HL-60 (cell line): ENCODE results near the gene SCUBE1.

Experiments used
- DNase-seq, 2 experiments: peaks; one replicate each; pipeline ENCODE4 v3.0.0-alpha.2; 2010 to 2020; ENCODE audit warnings: low read depth in 1 of 2, low spot score in 1 of 2
- H3K27ac ChIP-seq: fragments of 250-450 bp; sonication (Bioruptor Pico); replicated peaks from 2 replicates; pipeline ENCODE4 v1.5.1; 2020; ENCODE audit warnings: mild to moderate bottlenecking, moderate library complexity
- H3K27me3 ChIP-seq: fragments of 250-450 bp; sonication (Bioruptor Pico); 2 replicates; pipeline ENCODE4 v1.5.1; 2021; ENCODE audit warnings: mild to moderate bottlenecking, moderate library complexity; ENCODE audit not compliant: insufficient read depth, poor library complexity, severe bottlenecking
- H3K4me3 ChIP-seq: replicated peaks from 2 replicates; pipeline ENCODE4 v1.5.1; 2011; ENCODE audit warnings: mild to moderate bottlenecking, control low read depth, low read length; ENCODE audit not compliant: insufficient read depth
- GABPA ChIP-seq: IDR thresholded peaks from 2 replicates; pipeline ENCODE4 v1.6.1; 2012; ENCODE audit warnings: low read depth
- POLR2AphosphoS5 ChIP-seq: IDR thresholded peaks from 2 replicates; pipeline ENCODE4 v1.6.1; 2012; ENCODE audit warnings: low read depth
- SPI1 ChIP-seq: IDR thresholded peaks from 2 replicates; pipeline ENCODE4 v1.6.1; 2012; ENCODE audit warnings: low read depth, mild to moderate bottlenecking, borderline replicate concordance
- TF ChIP-seq, protein P1 (sequence below): IDR thresholded peaks from one replicate; pipeline ENCODE4 v1.5.1; 2011; ENCODE audit warnings: low read length, control low read depth, inconsistent platforms; ENCODE audit not compliant: insufficient read depth
- TF ChIP-seq, protein P2 (sequence below): IDR thresholded peaks from 2 replicates; pipeline ENCODE4 v1.6.1; 2012; ENCODE audit warnings: low read depth; ENCODE audit not compliant: insufficient replicate concordance

Gene SCUBE1

DNA sequence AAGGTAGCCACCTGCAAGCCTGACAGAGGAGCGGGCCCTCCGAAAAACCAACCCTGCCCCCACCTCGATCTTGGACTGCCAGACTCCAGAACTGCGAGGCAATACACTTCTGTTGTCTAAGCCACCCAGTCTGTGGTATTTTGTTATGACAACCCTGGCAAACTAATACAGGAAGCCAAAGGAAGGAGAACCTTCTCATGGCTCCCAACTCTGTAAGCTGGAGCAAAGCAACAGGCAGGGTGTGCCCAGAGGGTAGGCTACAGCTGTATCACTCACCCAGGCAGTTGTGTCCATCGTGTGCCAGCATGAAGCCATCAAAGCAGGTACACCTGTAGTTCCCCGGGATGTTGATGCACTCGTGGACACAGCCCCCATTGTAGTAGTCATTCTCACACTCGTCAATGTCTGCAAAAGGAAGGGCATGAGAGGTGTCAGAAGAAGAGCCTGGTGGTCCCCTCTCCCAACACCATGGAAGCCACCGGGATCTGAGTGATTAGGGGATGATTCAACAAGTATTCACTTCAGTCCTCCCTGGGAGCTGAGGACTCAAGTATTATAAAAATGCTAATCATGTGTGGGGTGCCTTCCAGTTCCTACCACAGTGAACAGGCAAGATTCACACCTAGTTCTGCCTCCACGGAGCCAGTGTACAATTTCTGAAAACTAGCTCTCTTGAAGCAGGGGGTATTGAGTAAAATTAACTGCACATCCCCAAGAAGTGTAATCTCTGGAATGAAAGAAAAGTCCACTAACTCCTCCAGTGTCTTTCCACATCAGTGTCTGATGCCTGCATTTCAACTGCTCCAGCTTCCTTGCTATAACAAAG lies 23.3 kb downstream of the SCUBE1 start:
- DNase-seq = no peak
- H3K27me3 ChIP-seq = no peaks in the 10 kb centered on the region
- H3K4me3 ChIP-seq = no peak overlapping the region
- TF ChIP-seq POLR2AphosphoS5 (no peak), SPI1 (no peak), GABPA (no peak)
- TF ChIP-seq, protein P1, sequence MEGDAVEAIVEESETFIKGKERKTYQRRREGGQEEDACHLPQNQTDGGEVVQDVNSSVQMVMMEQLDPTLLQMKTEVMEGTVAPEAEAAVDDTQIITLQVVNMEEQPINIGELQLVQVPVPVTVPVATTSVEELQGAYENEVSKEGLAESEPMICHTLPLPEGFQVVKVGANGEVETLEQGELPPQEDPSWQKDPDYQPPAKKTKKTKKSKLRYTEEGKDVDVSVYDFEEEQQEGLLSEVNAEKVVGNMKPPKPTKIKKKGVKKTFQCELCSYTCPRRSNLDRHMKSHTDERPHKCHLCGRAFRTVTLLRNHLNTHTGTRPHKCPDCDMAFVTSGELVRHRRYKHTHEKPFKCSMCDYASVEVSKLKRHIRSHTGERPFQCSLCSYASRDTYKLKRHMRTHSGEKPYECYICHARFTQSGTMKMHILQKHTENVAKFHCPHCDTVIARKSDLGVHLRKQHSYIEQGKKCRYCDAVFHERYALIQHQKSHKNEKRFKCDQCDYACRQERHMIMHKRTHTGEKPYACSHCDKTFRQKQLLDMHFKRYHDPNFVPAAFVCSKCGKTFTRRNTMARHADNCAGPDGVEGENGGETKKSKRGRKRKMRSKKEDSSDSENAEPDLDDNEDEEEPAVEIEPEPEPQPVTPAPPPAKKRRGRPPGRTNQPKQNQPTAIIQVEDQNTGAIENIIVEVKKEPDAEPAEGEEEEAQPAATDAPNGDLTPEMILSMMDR = no peak
- TF ChIP-seq, protein P2, sequence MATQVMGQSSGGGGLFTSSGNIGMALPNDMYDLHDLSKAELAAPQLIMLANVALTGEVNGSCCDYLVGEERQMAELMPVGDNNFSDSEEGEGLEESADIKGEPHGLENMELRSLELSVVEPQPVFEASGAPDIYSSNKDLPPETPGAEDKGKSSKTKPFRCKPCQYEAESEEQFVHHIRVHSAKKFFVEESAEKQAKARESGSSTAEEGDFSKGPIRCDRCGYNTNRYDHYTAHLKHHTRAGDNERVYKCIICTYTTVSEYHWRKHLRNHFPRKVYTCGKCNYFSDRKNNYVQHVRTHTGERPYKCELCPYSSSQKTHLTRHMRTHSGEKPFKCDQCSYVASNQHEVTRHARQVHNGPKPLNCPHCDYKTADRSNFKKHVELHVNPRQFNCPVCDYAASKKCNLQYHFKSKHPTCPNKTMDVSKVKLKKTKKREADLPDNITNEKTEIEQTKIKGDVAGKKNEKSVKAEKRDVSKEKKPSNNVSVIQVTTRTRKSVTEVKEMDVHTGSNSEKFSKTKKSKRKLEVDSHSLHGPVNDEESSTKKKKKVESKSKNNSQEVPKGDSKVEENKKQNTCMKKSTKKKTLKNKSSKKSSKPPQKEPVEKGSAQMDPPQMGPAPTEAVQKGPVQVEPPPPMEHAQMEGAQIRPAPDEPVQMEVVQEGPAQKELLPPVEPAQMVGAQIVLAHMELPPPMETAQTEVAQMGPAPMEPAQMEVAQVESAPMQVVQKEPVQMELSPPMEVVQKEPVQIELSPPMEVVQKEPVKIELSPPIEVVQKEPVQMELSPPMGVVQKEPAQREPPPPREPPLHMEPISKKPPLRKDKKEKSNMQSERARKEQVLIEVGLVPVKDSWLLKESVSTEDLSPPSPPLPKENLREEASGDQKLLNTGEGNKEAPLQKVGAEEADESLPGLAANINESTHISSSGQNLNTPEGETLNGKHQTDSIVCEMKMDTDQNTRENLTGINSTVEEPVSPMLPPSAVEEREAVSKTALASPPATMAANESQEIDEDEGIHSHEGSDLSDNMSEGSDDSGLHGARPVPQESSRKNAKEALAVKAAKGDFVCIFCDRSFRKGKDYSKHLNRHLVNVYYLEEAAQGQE = no peak
- no peak overlapping the region for H3K27ac ChIP-seq

DNA sequence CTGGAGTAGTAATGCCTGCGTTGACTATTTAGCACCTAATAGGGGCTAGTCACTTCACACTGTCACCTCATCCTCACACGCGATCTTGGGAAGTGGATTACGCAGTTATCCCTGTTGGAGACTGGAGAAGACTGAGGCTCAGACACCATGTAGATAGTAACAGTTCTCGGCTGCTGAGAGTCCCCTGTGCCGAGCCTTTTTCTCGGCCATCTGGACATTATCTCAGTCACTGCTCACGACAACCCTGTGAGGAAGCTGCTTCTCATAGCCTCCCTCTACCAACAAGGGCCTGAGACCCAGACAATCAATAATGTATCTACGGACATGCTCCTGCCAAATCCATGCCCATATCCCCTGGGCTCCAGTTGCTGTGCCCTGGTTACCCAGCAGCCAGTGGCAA lies 25.9 kb downstream of the SCUBE1 start:
- Histone ChIP-seq H3K27ac (no peak overlapping the region), H3K27me3 (no peaks in the 10 kb centered on the region), H3K4me3 (no peak overlapping the region)
- no peak for TF ChIP-seq GABPA
- TF ChIP-seq, protein P2 = no peak
- DNase-seq = no peak

DNA sequence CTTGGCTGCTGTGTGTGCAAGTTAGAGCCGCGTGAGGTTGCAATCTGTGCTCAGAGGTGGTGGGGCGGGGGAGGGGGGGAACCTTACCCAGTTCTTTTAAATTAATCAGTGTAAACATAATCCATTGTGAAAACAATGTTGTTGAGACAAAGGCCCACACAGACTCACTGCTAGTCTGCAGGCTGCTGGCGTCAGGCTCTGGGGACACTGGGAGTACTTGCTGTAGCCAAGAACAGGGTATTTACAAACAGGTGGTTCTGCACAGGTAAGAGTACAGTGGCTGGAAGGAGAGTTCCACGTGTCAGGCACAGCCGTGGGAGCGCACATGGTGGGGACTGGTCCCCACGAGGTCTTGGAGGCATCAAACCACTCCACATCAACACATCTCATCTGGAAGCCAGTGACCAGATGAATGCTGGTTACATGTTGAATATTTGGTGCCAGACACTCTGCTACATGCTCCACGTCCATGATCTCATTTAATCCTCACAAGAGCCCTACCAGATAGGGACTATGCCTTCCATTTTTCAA lies 27.4 kb downstream of the SCUBE1 start:
- Histone ChIP-seq H3K4me3 (no peak overlapping the region), H3K27me3 (no peaks in the 10 kb centered on the region), H3K27ac (no peak overlapping the region)
- no peak for DNase-seq
- TF ChIP-seq GABPA (no peak), SPI1 (no peak)
- TF ChIP-seq, protein P2 = no peak

DNA sequence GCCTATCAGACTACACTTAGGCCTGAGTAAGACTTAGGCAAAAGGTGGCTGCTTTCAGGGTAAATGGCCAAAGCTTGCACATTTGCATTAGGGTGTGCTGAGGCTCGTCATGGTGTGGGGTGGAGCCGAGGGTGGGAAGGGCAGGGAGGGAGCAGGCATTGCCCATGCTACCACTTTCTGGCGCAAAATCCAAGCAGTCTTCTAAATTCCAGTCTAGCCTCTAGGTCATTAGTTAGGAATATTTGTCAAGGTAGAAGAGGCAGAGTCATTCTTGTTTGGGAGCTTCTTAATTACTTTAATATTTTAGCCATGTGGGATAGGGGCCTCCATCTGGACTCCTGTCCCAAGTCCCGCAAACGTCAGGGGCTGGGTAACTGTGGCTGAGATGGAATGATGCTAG lies 28.6 kb downstream of the SCUBE1 start:
- no peak overlapping the region for H3K27ac ChIP-seq
- no peak for DNase-seq
- TF ChIP-seq POLR2AphosphoS5 = no peak
- TF ChIP-seq GABPA = no peak
- TF ChIP-seq, protein P1 = no peak
- TF ChIP-seq SPI1 = no peak
- TF ChIP-seq, protein P2 = no peak
- H3K27me3 ChIP-seq = no peaks in the 10 kb centered on the region
- no peak overlapping the region for H3K4me3 ChIP-seq
